NOMO-1 treated with dmso at 0.1 percent for 144 hours (cell line): Measurements from ENCODE around the gene LIF.
"Not testable (repeated sequence)": the region's sequence is repeated elsewhere in the genome, so short reads cannot be mapped to it uniquely, and the experiment has no call there.

Experiments used
- DNase-seq: peaks from one replicate; lab custom pipeline; 2025; ENCODE audit not compliant: unreplicated experiment; lab: John Stamatoyannopoulos, UW

The LIF gene

DNA sequence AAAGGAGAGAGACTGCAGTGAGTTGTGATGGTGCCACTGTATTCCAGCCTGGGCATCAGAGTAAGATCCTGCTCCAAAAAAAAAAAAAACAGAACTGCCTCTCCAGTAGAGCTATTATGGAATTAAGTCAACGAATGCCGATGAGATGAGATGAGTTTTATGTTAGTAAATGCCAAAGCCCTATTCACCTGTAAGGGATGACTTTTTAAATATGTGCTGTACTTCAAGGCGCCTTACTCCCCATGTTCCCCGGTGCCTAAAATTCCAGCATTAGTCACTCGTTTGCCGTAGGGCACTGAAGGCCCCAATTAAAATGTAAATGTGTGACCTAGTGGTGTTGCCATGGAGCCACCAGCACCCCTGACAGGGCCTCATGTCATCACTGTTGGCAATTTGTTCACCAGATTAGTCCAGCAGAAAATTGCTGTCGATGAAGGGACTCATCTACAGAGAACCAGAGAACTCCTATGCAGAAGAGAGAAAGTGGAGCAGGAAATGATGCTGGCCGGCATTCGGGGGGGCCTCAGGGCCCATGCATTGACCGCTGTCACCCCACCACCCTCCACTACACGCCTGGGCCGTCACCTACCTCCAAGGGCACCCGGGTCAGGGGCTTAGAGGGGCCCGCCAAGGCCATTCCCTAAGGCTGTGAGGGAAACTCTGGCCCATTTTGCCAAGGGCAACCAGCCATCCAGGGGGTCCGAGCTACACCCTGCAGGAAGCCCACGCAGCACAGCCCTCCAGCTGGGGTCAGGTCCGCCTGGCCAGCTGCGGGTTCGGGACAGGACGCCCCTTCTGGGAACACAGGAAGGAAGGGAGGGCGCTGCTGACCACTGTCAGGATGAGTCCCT is 17.8 kb downstream of the LIF start:
- no peak for DNase-seq

GRCh38 chr22:30227438-30228228 is 18.9 kb downstream of the LIF start:
- DNase-seq: no peak

- no peak for DNase-seq
These were observed 20.2 kb downstream of the LIF start for GRCh38 chr22:30226192-30226832.

- DNase-seq: no peak
These were observed 21.2 kb downstream of the LIF start for GRCh38 chr22:30225220-30225927.

- DNase-seq: no peak
These were observed 22.2 kb downstream of the LIF start for GRCh38 chr22:30224161-30224857.

- DNase-seq: no peak
These were observed 23.3 kb downstream of the LIF start for GRCh38 chr22:30223303-30223702.

DNA sequence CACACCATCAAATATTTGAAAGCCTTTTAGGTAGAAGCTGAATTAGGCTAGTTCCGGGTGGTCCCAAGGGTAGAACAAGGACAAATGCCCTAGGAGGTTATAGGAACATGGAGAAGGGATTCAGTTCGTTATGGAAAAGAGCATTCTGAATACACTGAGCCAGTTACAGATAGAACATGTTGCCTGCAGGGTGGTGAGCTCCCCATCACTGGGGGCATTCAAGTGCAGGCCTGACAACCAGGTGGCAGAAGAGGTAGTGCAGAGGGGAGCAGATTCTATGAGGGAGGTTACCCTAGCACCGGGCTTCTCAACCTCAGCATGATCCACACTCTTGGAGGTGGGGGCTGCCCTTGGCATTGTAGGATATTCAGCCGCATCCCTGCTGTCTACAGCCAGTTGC is 24.2 kb downstream of the LIF start:
- no peak for DNase-seq

DNA sequence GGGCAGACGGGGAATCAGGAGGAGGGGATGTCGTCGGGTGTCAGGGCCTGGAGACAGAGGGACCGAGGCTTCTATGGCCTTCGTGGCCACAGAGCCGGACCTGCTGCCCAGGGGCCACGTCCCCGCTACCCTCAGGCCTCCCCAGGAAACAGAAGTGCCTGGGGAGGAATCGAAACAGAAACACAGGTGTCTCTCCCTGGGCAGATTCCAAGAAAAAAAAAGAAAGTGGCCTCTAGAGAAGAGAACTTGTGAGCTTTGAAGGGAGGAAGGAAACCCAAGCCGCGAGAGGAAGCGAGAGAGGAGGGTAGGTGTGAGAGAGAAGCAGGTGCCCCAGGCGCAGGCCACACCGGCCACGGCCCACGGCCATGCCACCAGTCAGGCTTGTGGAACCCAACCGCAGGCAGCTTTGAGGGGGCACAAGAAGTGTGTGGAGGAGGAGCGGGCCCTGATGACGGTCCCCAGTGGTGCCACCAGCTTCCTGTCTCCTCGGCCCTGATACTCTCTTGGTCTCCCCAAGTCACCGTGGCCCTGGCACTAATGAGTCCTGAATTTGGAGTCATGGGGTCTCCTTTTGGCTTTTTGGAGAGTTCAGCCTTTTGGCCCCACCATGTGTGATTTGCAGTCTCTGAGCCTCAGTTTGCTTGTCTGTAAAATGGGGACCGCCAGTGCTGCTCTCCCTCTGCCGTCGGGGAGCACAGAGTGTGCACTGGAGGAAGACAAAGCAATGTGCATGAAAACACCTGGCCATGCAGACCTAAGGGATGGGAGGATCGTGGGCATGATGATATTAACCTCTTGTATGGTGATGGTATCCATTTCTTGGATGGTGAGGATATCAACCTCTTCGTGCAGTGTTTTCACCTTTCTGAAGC is 25.2 kb downstream of the LIF start:
- DNase-seq: no peak

GRCh38 chr22:30220338-30221012 is 26.1 kb downstream of the LIF start:
- DNase-seq: no peak

GRCh38 chr22:30219668-30220278 is 26.8 kb downstream of the LIF start:
- DNase-seq: no peak

DNA sequence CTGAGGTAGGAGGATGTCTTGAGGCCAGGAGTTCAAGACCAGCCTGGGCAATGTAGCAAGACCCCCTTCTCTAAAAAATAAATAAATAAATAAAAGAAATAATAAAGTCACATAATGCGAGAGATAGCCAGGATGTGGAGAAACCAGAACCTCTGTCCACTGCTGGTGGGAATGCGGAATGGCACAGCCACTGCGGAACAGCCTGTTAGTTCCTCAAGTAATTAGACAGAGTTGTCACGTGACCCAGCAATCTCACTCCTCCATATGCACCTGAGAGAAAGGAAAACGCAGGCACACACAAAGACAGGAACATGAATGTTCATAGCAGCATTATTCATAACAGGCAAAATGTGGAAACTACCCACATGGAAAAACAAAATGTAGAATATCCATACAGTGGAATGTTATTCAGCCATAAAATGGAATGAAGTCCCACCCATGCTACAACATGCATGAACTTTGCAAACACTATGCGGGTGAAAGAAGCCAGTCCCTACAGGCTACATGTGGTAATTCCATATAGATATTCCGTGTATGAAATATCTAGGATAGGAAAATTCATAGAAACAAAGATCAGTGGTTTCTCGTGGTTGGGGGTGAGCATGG is 27.4 kb downstream of the LIF start:
- DNase-seq: no peak

DNA sequence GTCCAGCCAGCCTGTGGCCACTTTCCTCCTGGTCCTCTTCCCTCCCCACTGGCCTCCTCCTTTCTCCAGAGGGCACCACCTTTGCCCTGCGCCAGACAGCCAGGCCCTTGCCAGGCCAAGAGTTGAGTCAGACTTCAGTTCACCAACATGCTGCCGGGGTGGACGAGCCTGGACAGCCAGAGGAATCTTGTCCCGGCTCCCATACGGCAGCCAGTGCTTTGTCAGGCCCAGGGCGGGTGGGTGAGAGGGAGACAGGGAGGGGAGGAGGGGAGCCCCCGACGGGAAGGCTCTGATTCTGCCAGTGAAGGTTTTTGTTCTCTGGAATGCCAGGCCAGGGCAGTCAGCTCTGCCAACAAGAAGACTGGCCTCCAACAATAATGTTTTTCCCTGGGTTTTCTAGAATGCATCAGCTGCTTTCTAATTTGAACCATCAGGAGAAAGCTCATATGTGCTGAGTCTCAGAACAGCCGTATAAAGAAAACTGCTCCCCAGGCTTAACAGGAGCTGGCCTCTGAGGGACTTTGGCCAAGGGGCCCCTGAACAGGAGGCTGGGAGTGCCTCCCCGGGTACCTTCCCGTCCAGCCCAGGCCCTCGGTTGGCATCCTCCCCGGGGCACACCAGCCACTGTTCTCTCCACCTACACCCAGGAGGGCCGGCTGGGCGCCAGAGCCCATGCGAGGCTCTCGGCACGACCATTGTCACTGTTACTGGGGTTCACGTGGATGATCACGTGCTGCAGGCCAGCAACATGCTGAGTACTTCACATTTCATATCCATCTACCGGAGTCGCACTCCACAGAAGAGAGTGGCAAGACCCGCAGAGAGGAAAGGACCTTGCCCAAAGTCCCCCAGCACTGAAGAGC is 28.6 kb downstream of the LIF start:
- no peak for DNase-seq

DNA sequence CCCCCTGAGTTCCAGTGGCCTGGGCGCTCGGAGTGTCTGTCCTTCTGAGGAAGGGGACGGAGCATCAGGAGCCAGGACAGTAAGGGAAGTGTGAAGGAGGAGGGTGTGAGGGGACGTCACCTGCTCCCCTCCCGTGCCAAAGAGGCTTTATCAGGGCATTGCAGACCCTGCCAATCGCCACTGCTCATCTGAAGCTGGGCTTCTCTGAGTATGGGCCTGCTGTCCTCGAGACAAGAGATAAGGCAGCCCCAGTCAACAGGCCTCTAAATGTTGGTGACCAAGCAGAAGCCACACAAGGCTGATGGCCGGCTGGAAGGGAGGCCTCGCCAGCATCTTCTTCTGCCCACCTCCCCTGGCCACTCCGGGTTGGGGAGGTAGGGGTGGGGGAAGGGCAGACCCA is 29.8 kb downstream of the LIF start:
- DNase-seq: no peak

- not testable (repeated sequence) for DNase-seq
These were observed 30.3 kb downstream of the LIF start for GRCh38 chr22:30216272-30216671.

- DNase-seq: no peak
These were observed 31.7 kb downstream of the LIF start for GRCh38 chr22:30214703-30215407.

GRCh38 chr22:30212996-30213441 is 33.5 kb downstream of the LIF start:
- DNase-seq: no peak
